Effector CD4-positive, alpha-beta T cell (primary cell): ENCODE data around the gene TARDBP.
"Not testable (repeated sequence)": the region's sequence is repeated elsewhere in the genome, so short reads cannot be mapped to it uniquely, and the experiment has no call there.

ENCODE experiments used
- DNase-seq: peaks from one replicate; pipeline ENCODE4 v3.0.0-alpha.2; 2020

TARDBP gene

DNA sequence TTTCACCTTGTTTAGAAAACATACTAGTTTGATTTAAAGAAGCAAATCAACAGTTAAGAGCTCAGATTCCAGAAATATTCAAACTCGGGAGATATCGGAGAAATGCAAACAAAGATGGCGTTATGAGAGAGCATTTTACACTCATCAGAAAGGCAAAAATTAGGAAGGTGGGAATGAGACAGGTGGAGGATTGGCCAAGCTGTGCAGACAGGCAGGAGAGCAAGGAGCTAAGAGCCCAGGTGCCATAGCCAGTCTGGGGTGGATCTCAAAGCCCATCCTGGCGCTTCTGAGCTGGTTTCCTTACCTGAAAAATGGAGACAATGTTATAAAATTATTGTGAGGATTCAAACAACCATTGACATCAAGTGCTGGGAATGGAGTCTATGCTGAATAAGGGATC, 19.6 kb upstream of the TARDBP start:
- no peak for DNase-seq

DNA sequence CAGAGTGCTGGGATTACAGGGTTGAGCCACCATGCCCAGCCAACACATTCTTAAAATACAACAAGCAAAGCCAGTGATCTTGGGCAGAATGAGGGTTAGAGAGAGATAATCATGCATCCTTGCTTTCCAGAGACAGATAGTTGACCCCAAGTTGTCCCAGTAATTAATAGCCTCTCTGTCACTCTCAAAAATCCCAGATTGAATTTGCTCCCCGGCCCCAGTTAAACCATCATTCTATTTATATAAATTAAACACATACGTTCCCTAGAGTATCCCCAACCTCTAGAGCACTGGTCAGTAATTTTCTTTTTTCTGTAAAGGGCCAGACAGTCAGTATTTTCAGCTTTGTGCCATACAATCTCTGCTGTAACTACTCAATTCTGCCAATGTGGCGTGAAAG, 16.4 kb upstream of the TARDBP start:
- no peak for DNase-seq

DNA sequence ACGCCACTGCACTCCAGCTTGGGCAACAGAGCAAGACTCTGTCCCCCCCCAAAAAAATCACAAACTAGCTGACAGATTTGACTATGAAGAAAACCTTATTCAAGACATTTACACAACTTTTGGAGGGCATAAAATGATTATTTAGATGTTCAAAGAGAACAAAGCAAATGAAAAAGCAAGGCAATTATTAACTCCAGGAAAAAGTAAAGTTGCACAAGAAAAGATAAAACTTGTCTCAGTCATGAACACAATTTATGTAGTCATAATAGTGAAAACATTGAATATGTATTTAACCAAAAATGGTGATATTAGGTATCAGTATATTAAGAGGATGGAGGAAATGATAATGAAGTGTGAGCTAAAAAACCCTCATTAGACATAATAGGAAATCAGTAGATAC, 11.9 kb upstream of the TARDBP start:
- no peak for DNase-seq

DNA sequence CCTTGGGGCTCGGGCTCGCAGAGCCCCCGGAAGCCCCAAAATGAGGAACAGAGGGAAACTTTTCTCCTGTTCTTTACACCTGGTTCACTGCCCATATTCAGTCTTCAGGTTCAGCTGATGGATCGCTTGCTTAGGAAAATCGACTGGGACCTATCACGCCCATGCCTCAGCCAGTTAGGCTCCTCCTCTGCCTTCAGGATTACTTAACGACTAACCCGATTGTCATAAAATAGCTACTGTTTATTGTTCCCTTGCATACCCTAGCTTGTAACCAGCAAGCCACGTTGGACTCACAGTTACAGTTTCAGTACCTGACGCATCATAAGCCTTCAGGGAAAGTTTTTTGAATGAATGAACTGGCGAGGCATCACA, 692 bp downstream of the TARDBP start:
- no peak for DNase-seq

DNA sequence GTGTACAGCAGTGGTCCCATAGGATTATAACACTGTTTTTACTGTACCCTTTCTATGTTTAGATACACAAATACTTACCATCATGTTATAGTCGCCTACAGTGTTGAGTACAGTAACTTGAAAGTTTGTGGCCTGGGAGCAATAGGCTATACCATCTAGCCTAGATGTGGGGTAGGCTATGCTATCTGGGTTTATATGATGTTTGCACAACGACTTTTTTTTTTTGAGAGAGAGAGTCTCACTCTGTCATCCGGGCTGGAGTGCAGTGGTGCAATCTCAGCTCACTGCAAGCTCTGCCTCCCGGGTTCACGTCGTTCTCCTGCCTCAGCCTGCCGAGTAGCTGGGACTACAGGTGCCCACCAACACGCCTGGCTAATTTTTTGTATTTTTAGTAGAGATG, 6.9 kb downstream of the TARDBP start:
- not testable (repeated sequence) for DNase-seq

DNA sequence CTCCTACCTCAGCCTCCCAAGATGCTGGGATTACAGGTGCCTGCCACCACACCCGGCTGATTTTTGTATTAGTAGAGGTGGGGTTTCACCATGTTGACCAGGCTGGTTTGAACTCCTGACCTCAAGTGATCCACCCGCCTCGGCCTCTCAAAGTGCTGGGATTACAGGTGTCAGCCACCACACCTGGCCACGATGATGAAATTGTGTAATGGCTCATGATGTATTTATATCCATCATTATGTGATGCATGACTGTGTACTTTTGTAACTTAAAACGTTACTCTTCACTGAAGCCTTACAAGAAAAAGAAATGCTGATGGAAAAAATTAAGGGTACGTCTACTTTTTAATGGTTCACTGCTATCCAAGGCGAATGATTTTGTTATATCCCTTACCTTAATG, 7.5 kb downstream of the TARDBP start:
- no peak for DNase-seq

DNA sequence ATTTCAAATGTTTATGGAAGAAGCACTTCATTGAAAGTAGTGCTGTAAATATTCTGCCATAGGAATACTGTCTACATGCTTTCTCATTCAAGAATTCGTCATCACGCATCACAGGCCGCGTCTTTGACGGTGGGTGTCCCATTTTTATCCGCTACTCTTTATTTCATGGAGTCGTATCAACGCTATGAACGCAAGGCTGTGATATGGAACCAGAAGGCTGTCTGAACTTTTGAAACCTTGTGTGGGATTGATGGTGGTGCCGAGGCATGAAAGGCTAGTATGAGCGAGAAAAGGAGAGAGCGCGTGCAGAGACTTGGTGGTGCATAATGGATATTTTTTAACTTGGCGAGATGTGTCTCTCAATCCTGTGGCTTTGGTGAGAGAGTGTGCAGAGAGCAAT, 10.7 kb downstream of the TARDBP start:
- no peak for DNase-seq

DNA sequence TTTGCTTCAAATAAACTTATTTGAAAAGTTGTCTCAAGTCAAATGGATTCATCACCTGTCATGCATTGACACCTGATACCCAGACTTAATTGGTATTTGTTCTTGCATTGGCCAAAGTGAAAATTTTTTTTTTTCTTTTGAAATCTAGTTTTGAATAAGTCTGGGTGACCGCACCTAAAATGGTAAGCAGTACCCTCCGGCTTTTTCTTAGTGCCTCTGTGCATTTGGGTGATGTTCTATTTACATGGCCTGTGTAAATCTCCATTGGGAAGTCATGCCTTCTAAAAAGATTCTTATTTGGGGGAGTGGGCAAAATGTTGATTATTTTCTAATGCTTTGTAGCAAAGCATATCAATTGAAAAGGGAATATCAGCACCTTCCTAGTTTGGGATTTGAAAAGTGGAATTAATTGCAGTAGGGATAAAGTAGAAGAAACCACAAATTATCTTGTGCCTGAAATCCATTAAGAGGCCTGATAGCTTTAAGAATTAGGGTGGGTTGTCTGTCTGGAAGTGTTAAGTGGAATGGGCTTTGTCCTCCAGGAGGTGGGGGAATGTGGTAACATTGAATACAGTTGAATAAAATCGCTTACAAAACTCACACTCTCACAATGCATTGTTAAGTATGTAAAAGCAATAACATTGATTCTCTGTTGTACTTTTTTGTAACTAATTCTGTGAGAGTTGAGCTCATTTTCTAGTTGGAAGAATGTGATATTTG, 11.9 kb downstream of the TARDBP start:
- no peak for DNase-seq

DNA sequence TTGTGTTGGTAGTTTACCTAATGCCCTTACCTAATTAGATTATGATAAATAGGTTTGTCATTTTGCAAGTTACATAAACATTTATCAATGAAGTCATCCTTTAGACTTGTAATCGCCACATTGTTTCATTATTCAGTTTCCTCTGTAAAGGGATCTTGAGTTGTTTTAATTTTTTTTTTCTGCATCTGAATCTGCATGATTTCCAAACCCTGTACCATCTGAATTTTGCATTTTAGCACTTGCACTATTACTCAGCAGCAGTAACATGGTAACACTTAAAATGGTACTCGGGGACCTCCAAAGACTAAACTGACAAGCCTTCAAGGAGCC, 12.4 kb downstream of the TARDBP start:
- DNase-seq: no peak

DNA sequence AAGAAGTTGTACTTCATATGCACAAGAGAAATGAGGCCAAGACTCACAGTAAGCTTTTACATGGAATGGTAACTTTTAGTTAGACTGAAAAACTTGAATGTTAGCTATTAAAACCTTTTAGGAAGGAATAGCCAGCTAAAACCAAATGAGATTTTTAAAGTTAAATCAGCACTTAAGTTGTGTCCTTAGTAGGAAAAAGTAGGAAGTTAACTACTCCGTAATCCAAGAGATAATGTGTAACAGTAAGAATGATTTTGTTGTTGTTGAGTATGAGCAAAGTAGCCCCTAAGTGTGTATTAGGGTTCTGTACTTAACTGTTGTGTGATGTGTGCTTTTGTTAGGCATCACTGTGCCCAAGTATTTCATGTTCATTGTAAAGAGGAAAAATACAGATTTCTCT, 13.2 kb downstream of the TARDBP start:
- no peak for DNase-seq

DNA sequence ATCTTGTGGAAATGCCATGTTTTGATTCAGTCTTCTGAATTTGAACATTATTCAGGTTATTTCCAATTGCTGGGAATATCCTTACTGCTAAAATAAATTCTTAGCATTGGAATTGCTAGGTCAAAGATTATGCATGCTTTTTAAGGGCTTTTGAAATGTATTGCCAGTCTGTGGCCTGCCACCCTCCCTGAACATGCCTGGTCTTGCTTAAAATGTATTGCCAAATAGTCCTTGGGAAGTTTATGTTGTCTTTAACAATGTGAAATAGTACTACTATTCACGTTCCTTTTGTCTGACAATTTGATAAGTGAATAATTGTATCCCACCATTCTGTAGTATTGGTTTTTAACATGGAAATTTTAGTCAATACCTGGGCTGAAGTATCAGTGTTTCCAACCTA, 13.6 kb downstream of the TARDBP start:
- no peak for DNase-seq

DNA sequence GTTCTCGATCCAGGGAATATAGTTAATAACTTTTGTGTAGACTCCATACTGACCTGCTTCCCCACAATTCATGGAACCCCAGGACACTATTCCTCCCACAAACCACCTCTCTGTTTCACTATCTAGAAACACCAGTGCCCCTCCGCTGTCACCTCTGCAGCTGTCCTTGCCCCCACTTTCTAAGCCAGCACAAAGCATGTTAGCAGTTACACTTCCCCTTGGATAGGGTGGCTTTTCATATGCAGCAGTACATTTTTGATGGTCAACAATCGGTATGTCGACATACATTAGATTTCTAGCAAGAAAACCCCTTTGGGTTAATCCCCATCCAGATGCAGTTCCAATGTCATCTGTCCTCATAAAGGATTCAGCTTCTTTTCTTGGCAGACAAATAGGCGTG, 14.4 kb downstream of the TARDBP start:
- no peak for DNase-seq

DNA sequence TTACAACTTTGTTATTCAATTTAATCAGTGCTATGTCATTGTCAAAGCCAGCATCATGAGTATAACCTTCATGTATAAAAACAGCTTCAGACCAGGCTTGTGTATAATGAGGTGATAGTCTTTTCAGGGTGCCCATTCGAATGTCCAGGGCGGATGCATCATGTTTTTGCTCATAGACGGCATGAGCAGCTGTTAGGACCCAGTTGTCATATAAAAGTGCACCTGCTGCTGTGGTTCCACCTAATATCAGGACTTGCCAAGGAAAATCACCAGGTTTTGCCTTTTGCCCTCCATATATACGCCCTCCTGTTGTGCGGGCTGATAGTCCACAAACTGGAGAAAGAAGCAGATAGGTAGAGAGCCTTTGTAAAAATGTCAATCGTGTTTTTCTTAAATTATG, 14.9 kb downstream of the TARDBP start:
- DNase-seq: no peak

DNA sequence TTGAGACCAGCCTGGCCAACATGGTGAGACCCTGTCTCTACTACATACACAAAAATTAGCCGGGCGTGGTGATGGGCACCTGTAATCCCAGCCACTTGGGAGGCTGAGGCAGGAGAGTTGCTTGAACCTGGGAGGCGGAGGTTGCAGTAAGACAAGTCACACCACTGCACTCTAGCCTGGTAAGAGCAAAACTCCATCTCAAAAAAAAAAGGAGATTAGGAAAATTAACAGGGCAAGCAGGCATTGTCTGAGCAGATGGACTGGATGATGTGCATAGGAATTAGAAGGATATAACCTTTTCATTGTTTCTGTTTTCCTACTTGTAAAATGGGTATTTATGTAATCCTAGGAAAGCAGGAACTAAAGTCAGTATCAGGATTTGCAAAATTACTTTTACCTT, 15.6 kb downstream of the TARDBP start:
- no peak for DNase-seq

DNA sequence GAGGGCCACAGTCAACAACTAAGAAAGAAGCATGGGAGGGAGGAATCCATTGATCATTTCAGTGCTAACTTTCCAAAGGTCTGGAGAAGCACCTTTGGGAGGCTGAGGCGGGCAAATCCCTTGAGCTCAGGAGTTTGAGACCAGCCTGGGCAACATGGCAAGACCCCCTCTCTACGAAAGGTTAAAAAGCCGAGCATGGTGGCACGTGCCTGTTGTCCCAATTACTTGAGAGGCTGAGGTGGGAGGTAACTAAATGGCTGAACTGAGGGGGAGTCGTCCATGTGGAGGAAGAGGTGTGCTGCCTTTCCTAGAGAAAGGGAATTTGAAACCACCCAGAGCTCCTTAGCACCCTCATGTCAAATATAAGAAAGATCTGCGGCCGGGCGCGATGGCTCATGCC, 18.4 kb downstream of the TARDBP start:
- DNase-seq: no peak

DNA sequence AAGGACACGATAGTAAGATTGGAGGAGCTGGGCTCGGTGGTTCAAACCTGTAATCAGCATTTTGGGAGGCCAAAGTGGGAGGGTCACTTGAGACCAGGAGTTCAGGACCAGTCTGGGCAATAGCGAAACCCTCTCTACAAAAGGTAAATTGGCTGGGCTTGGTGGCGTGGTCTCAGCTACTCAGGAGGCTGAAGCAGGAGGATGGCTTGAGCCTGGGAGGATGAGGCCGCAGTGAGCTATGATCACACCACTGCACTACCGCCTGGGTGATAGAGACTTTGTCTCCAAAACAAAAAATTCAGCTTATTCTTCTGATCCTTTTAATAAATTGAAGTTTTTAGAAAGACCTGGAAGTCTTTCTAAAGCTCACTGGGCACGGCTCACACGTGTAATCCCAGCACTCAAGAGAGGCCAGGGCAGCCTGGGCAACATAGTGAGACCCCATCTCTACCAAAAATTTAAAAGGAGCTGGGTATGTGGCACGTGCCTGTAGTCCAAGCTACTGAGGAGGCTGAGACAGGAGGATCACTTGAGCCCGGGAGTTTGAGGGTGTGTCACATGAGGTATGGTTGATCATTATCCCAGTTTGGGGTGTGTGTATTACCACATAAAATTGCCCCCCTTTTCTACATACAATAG, 19.3 kb downstream of the TARDBP start:
- DNase-seq: no peak

DNA sequence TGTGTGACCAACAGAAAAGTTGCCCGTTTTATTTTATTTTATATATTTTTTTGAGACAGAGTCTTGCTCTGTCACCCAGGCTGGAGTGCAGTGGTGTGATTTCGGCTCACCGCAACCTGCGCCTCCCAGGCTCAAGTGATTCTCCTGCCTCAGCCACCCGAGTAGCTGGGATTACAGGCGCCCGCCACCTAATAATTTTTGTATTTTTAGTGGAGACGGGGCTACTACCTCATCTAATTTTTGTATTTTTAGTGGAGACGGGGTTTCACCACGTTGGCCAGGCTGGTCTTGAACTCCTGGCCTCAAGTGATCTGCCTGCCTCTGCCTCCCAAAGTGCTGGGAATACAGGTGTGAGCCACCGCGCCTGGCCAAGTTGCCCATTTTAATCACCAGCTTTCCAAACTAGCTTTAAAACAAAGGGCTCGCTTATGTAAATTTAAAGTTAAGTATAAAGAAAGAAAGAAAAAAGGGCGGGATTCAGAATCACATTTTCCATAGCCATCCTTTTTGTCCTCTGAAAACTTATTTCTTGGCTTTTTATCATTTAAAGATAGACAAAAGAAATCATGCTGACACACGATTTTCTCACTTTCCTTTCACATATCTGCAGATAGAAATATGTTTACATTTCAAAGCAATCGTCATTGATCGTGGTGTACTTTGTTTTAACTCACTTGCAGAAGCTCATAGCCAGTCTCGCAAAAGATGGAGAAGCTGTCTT, 24.7 kb downstream of the TARDBP start:
- DNase-seq: not testable (repeated sequence)

DNA sequence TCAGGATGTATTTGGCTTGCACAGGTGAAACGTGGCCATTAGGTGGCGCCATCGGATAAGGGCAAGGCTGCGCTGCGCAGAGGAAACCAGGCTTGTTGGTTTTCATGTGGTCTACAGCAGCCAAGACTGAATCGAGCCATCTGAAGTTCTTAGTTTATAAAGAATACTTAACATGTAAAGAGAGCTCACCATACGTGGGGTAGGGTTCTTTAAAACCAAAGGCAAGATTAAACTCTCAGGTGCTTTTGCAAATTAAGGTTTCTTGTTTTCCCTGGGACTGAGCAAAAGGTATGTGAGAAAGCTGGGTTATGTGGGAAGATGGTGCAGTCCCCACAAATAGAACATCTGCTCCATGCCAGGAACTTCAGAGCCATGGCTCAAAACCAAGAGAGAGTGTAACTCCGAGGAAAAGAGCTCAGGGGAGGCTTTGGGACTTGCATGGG, 25.3 kb downstream of the TARDBP start:
- peak; percentile 89 for DNase-seq

DNA sequence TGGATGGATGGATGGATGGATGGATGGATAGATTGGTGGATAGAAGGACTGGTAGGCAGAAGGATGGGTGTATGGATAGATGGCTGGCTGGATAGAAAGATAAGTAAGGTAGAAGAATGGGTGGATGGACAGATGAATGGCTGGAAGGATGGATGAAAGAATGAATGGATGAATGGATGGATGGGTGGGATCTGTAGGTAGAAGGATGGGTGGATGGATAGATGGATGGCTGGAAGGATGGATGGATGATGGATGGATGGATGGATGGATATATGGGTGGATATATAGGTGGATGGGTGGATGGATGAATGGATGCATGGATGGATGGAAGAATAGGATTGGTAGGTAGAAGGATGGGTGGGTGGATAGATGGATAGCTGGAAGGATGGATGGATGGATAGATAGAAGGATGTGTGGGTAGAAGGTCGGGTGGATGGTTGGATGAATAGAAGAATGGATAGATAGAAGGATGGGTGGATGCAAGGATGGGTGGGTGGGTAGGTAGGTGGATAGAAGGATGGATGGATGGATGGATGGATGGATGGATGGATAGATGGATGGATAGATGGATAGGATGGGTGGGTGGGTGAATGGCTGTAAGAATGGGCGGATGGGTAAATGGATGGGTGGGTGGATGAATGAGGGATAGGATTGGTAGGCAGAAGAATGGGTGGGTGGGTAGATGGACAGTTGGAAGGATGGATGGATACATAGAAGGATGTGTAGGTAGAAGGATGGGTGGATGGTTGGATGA, 27.1 kb downstream of the TARDBP start:
- DNase-seq: no peak

DNA sequence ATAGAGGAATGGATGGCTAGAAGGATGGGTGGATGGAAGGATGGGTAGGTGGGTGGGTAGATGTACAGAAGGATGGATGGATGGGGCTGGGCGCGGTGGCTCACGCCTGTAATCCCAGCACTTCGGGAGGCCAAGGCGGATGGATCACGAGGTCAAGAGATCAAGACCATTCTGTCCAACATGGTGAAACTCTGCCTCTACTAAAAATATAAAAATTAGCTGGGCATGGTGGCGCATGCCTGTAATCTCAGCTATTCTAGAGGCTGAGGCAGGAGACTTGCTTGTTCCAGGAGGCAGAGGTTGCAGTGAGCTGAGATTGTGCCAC, 27.6 kb downstream of the TARDBP start:
- not testable (repeated sequence) for DNase-seq

DNA sequence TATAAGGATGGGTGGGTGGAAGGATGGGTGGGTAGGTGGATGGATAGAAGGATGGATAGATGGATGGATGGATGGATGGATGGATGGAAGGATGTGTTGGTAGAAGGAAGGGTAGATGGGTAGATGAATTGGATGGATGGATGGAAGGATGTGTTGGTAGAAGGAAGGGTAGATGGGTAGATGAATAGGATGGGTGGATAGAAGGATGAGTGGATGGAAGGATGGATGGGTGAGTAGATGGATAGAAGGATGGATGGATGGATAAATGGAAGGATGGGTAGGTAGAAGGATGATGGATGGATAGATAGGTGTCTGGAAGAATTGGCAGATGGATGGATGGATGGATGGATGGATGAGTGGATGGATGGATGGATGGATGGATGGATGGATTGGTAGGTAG, 28.6 kb downstream of the TARDBP start:
- no peak for DNase-seq

DNA sequence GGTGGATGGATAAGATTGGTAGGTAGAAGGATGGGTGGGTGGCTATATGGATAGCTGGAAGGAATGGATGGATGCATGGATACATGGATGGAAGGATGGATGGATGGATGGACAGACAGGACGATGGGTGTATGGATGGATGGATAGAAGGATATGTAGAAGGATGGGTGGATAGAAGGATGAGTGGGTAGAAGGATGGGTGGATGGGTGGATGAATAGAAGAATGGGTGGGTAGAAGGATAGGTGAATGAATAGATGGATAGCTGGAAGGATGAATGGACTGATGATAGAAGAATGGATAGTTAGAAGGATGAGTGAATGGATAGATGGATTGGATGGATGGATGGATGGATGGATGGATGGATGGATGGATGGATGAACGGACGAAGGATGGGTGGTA, 29.6 kb downstream of the TARDBP start:
- DNase-seq: no peak

DNA sequence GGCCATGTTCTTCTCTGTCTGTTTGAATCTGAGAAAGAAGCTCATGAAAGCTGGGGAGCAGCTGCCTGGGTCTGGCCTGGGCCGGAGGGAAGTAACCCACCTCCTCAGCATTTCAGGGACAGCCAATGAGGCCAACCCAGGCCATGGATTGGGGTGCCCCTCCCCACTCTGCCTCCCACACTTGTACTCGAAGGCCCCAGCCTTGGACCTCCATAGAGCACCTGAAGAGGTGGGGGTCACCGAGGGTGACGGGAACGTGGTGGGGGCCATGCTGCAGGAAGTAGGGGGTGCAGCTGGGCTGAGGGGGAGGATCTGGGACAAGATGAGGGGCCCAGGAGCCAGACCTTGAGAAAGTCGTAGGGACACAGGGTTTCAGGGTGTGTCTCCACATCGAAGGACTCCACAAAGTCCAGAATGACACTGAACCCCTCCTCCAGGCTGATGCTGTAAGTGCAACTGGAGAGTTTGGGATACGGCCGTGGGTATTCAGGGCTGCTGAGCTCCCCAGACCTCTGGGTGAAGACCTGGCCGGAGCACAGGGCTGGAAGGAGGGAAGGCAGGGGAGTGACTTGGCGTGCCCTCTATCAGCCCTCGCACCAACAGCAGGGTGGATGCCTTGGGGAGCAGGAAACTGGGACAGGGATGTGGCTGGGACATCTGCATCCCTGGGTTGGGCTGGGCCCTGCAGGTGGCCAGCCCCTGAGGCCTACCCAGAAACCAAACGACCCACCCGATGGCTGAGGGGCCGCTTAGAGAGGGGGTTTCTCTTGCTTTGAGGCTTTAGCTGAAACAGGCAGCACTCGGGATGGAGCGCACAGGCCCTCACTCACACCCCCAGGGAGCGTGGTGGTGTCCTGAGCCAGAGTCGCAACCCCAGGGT, 30.8 kb downstream of the TARDBP start:
- no peak for DNase-seq
